ENCODE results near the gene CYP3A7. TPM values are rescaled to one million over a fixed set of nuclear protein-coding genes. Genes with fewer than 3 reads are reported as not detected.
"Not testable (repeated sequence)": the region's sequence is repeated elsewhere in the genome, so short reads cannot be mapped to it uniquely, and the experiment has no call there.

CYP3A7 gene
- total RNA-seq, 2 experiments from 2014 or later, result not detected

DNA sequence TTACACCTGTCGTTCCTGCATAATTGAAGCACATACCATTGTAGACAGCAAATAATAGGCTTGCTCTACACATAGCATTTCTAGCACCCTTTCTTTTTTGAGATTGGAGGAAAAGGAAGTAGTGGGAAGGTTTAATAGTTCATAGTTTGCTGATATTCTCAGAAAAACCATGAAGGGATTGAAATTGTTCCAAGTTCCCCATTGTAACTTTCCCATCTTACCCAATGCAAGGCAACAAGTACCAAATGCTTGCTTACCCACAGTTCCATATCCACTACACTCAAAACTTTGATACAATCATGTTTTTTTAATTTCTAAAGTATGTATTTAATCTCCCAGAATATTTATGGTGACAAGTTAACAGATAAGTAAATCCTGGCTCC lies 69.0 kb downstream of the CYP3A7 start:
- intact Hi-C loops (cut with micrococcal nuclease), result no loop called here
- H3K9me3 Mint-ChIP-seq, result no peaks in the 10 kb centered on the region
- H3K27me3 Mint-ChIP-seq, result no peaks in the 10 kb centered on the region
- H3K36me3 Mint-ChIP-seq, result peaks cover 10% of the 10 kb centered on the region
- POLR2A ChIA-PET, result no interaction called here
- DNase-seq, result no peak
- no peak overlapping the region for H3K4me3 Mint-ChIP-seq
- no peak overlapping the region for H3K27ac Mint-ChIP-seq
- no peaks in the 10 kb centered on the region for H3K4me1 Mint-ChIP-seq (ENCODE audit: low read depth)
- CTCF ChIA-PET, result no interaction called here

DNA sequence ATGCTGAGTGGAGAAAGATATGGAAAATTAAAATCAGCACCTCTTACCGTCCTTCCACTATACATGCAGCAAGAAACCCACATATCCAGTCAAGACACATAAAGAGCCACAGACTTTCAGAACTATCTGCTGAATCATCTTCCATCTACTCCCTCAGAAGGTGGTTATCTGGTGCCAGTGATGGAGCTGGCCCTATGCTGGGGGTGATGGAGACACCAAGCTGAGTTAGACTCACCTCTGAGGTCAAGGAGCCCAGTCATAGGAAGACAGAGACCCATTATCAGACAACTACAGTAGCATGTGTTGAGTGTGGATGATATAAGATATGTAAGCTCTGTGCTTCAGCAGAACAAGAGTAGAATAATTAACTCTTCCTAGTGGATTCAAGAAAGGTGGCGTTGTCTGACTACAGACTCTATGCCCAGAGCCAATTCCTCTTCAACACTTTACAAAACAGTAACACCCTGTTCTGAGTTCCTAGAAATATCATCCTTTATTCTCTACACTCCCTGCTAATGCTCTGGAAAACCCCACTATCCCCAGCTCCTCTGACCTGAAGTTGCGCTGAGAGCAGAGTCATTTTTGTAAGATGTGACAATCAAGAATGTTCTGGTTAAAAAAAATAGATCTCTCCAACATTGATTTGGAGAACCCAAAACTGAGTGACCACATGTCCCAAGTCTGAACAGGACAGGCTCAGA lies 69.5 kb downstream of the CYP3A7 start:
- ChIA-PET CTCF (no interaction called here), POLR2A (no interaction called here)
- no peaks in the 10 kb centered on the region for H3K4me1 Mint-ChIP-seq (ENCODE audit: low read depth)
- intact Hi-C loops (cut with micrococcal nuclease), result no loop called here
- H3K4me3 Mint-ChIP-seq, result no peak overlapping the region
- no peaks in the 10 kb centered on the region for H3K9me3 Mint-ChIP-seq
- peaks cover 9% of the 10 kb centered on the region for H3K36me3 Mint-ChIP-seq
- DNase-seq, result peak; percentile 24
- no peak overlapping the region for H3K27ac Mint-ChIP-seq
- H3K27me3 Mint-ChIP-seq, result no peaks in the 10 kb centered on the region

DNA sequence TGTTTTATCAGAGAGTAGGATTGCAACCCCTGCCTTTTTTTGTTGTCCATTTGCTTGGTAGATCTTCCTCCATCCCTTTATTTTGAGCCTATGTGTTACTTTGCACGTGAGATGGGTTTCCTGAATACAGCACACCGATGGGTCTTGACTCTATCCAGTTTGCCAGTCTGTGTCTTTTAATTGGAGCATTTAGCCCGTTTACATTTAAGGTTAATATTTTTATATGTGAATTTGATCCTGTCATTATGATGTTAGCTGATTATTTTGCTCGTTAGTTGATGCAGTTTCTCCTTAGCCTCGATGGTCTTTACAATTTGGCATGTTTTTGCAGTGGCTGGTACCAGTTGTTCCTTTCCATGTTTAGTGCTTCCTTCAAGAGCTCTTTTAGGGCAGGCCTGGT lies 77.1 kb downstream of the CYP3A7 start:
- H3K27me3 Mint-ChIP-seq; H3K4me1 Mint-ChIP-seq (ENCODE audit: low read depth); POLR2A ChIA-PET; H3K27ac Mint-ChIP-seq; CTCF ChIA-PET; H3K4me3 Mint-ChIP-seq; intact Hi-C loops (cut with micrococcal nuclease); DNase-seq; H3K9me3 Mint-ChIP-seq: not testable (repeated sequence)
- peaks cover 22% of the 10 kb centered on the region for H3K36me3 Mint-ChIP-seq

Other genes with a start within 250 kb of the CYP3A7 start
- gene ZNF394, start 234.9 kb downstream of the CYP3A7 start, total RNA-seq, result 10 to 100 TPM; 26.2 to 27.7 TPM
- gene ZKSCAN5, start 230.5 kb downstream of the CYP3A7 start, total RNA-seq, result 1 to 10 TPM; 7.6 to 7.7 TPM
- gene FAM200A, start 183.1 kb downstream of the CYP3A7 start, total RNA-seq, result 1 to 10 TPM; 4.0 to 4.8 TPM
- 10 to 100 TPM; 47.9 to 49.8 TPM for gene ZNF655, start 176.6 kb downstream of the CYP3A7 start, total RNA-seq
- gene TMEM225B, start 136.9 kb downstream of the CYP3A7 start, total RNA-seq, result 1 to 10 TPM in 1 of 2 experiments, under 1 TPM in 1; 0.87 to 1.2 TPM
- 10 to 100 TPM; 15.9 to 20.3 TPM for gene ZSCAN25, start 118.2 kb downstream of the CYP3A7 start, total RNA-seq
- gene CYP3A5, start 55.2 kb downstream of the CYP3A7 start, total RNA-seq, result not detected
- gene CYP3A4, start 49.0 kb upstream of the CYP3A7 start, total RNA-seq, result not detected
- gene CYP3A43, start 92.8 kb upstream of the CYP3A7 start, total RNA-seq, result not detected
- gene OR2AE1, start 141.8 kb upstream of the CYP3A7 start, total RNA-seq, result not detected
- 10 to 100 TPM; 24.9 to 26.1 TPM for gene TRIM4, start 184.3 kb upstream of the CYP3A7 start, total RNA-seq
- under 1 TPM; 0.19 to 0.45 TPM for gene GJC3, start 194.4 kb upstream of the CYP3A7 start, total RNA-seq
- not detected for gene AZGP1, start 240.8 kb upstream of the CYP3A7 start, total RNA-seq